ENCODE data around the gene CDH4.

GRCh38 chr20:61380545-61380915 is 128.5 kb downstream of the CDH4 start:
- TF ChIP-seq POLR2A (IDR thresholded peaks at IDR 0.05; ENCODE audit: low read length) (no peak), GATA1 (IDR thresholded peaks at IDR 0.05; ENCODE audit: low read depth, low read length) (no peak)
